Thymus (tissue), 11 donors: Measurements from ENCODE around the gene ADCY10. TPM values are rescaled to one million over a fixed set of nuclear protein-coding genes. Genes with fewer than 3 reads are reported as not detected.
"Not testable (repeated sequence)": the region's sequence is repeated elsewhere in the genome, so short reads cannot be mapped to it uniquely, and the experiment has no call there.

Experiments
- DNase-seq, 9 donors: peaks; one replicate each; pipeline ENCODE4 v3.0.0-alpha.2; 2013; ENCODE audit warnings: low spot score in 9 of 9, low read depth in 6 of 9, missing footprints in 1 of 9
- H3K27ac ChIP-seq, 2 donors: one replicate each; pipeline ENCODE4 v1.5.1; 2013; ENCODE audit warnings: control low read depth in 1 of 2, low read depth in 1 of 2, low read length in 1 of 2, mild to moderate bottlenecking in 1 of 2, moderate library complexity in 1 of 2
- H3K27me3 ChIP-seq, 2 donors: one replicate each; pipeline ENCODE4 v1.5.1; 2013; ENCODE audit warnings: low read length in 1 of 2; ENCODE audit not compliant: control insufficient read depth in 2 of 2, insufficient read depth in 1 of 2
- H3K36me3 ChIP-seq, 2 donors: one replicate each; pipeline ENCODE4 v1.5.1; 2013; ENCODE audit warnings: low read length in 1 of 2, mild to moderate bottlenecking in 1 of 2, moderate library complexity in 1 of 2; ENCODE audit not compliant: control insufficient read depth in 2 of 2, insufficient read depth in 2 of 2
- H3K4me1 ChIP-seq, 2 donors: one replicate each; pipeline ENCODE4 v1.5.1; 2013; ENCODE audit warnings: low read length in 2 of 2; ENCODE audit not compliant: control insufficient read depth in 2 of 2, insufficient read depth in 2 of 2
- H3K4me3 ChIP-seq, 2 donors: one replicate each; pipeline ENCODE4 v1.5.1; 2013; ENCODE audit warnings: low read length in 2 of 2, control low read depth in 1 of 2, mild to moderate bottlenecking in 1 of 2
- H3K9me3 ChIP-seq, 2 donors: one replicate each; pipeline ENCODE4 v1.5.1; 2013; ENCODE audit warnings: low read length in 1 of 2, mild to moderate bottlenecking in 1 of 2; ENCODE audit not compliant: control insufficient read depth in 2 of 2, insufficient read depth in 1 of 2
- WGBS: extraction: QIAGEN DNeasy Blood & Tissue Kit; methylation state at CpG from one replicate; pipeline ENCODE4 v1.1.7; 2013; 5-methylcytosine and 5-hydroxymethylcytosine counted together
- polyA plus RNA-seq: library from polyadenylated mRNA; stranded (reverse); fragments of 200-250 nt; gene quantifications from one replicate; pipeline ENCODE4 v1.2.3, GENCODE V29; 2013
- total RNA-seq: library from RNA; stranded (reverse); fragments of 120-200 nt; gene quantifications from one replicate; pipeline ENCODE4 v1.2.4, GENCODE V29; 2013
- donor health status: healthy.

Gene ADCY10
- total and polyA plus RNA-seq, 2 donors, result 0.09 to 0.30 TPM

- Histone ChIP-seq H3K27ac (no peak overlapping the region), H3K4me1 (peaks cover 0 to 3% of the 10 kb centered on the region in 2 donors), H3K27me3 (no peaks in the 10 kb centered on the region), H3K36me3 (no peaks in the 10 kb centered on the region), H3K4me3 (no peak overlapping the region), H3K9me3 (no peaks in the 10 kb centered on the region)
- WGBS, result 97% methylated on average over 4 of the region's 4 CpGs
- no peak for DNase-seq
Observed at GRCh38 chr1:167900907-167901306, 13.0 kb downstream of the ADCY10 start.

GRCh38 chr1:167899253-167899681 is 14.7 kb downstream of the ADCY10 start:
- H3K9me3 ChIP-seq, result no peaks in the 10 kb centered on the region
- H3K36me3 ChIP-seq, result no peaks in the 10 kb centered on the region
- WGBS, result 97% methylated on average over 4 of the region's 4 CpGs
- H3K27me3 ChIP-seq, result no peaks in the 10 kb centered on the region
- DNase-seq, result no peak
- H3K4me3 ChIP-seq, result no peak overlapping the region
- H3K4me1 ChIP-seq, result no peaks in the 10 kb centered on the region
- no peak overlapping the region for H3K27ac ChIP-seq

DNA sequence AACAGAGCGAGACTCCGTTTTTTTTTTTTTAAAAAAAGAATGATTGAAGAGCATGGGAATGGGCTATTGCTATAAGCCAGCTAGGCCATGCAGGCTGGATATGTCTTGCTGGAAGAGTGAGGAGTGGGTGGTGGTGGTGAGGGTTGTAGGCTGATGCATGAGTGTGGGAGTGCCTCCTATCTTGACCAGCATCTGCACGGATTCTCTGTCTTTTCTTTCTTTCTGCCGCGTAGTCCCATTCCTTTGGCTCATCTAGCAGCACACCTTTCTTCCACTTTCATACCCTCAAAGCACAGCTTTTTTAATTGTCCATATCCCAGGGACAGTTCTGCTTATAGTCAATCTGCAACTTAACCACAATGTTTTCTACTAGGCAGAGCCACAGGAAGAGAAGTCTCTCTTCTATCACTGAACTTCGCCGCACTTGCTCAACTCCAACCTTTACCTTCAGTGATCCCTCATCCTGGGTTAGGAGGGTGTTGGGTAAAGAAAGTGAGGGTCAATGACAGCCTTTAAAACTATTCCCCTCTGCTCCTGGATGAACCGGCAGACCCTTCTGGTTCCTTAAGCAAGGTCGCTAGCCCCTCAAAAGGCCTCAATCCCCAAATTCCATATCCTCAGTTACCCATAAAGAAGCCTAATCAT is 15.2 kb downstream of the ADCY10 start:
- no peak overlapping the region for H3K27ac ChIP-seq
- H3K9me3 ChIP-seq, result no peaks in the 10 kb centered on the region
- no peak for DNase-seq
- no peaks in the 10 kb centered on the region for H3K4me1 ChIP-seq
- H3K4me3 ChIP-seq, result no peak overlapping the region
- no peaks in the 10 kb centered on the region for H3K36me3 ChIP-seq
- no peaks in the 10 kb centered on the region for H3K27me3 ChIP-seq
- WGBS, result 98% methylated on average over 9 of the region's 9 CpGs

DNA sequence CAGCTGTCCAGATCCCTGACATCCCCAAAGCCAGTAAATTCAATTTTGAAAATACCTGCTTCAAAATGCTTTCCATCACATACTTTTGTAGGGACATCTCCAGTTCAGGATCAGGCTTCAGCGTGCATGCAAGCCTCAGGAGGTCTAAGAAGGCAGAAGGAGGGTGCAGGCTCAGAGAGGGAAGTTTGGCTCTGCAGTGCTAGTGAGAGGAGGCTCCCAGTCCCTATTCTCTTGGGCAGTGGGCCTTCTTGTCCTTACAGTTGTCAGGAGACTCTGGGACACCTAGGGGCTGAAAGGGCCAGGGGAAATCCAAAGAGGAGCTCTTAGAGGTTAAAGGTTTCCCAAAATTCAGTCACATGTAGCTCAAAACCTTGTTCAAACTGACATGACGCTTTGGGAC is 20.1 kb downstream of the ADCY10 start:
- Histone ChIP-seq H3K4me3 (no peak overlapping the region), H3K9me3 (no peaks in the 10 kb centered on the region), H3K27me3 (no peaks in the 10 kb centered on the region), H3K27ac (no peak overlapping the region), H3K36me3 (no peaks in the 10 kb centered on the region), H3K4me1 (no peaks in the 10 kb centered on the region)
- WGBS, result 98% methylated on average over 2 of the region's 2 CpGs
- DNase-seq, result no peak

GRCh38 chr1:167890400-167890799 is 23.5 kb downstream of the ADCY10 start:
- no peak for DNase-seq
- Histone ChIP-seq H3K36me3 (no peaks in the 10 kb centered on the region), H3K27me3 (no peaks in the 10 kb centered on the region), H3K4me3 (no peak overlapping the region), H3K27ac (no peak overlapping the region), H3K4me1 (no peaks in the 10 kb centered on the region), H3K9me3 (no peaks in the 10 kb centered on the region)

GRCh38 chr1:167887187-167887586 is 26.7 kb downstream of the ADCY10 start:
- DNase-seq, H3K4me3 ChIP-seq, H3K27ac ChIP-seq, H3K36me3 ChIP-seq, H3K4me1 ChIP-seq, H3K27me3 ChIP-seq, H3K9me3 ChIP-seq: not testable (repeated sequence)
- 95% methylated on average over 2 of the region's 2 CpGs for WGBS

GRCh38 chr1:167882376-167882775 is 31.6 kb downstream of the ADCY10 start:
- Histone ChIP-seq H3K4me1 (no peaks in the 10 kb centered on the region), H3K4me3 (no peak overlapping the region), H3K9me3 (no peaks in the 10 kb centered on the region), H3K36me3 (no peaks in the 10 kb centered on the region), H3K27me3 (no peaks in the 10 kb centered on the region), H3K27ac (no peak overlapping the region)
- 91% methylated on average over 8 of the region's 8 CpGs for WGBS
- no peak for DNase-seq

DNA sequence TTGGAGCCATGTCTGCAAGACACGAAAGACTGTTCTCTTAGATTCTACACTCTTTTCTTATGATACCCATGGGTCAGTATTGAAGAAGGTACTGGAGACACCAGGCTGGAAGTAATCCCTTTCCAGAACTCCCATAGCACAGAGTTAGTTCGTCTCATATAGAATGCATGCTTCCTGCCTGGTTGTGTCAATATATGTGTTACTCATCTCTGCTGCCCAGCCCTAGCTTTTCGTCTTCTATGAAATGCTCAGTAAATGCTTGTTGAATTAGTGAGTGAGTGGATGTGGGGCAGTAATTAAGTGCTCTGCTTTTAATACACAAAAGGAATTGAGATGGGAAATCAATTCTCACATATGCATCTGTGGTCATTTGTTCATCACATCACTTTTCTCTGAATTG is 32.1 kb downstream of the ADCY10 start:
- Histone ChIP-seq H3K27ac (no peak overlapping the region), H3K4me3 (no peak overlapping the region), H3K27me3 (no peaks in the 10 kb centered on the region), H3K36me3 (no peaks in the 10 kb centered on the region), H3K4me1 (no peaks in the 10 kb centered on the region), H3K9me3 (no peaks in the 10 kb centered on the region)
- WGBS, result 98% methylated on average over 3 of the region's 3 CpGs
- no peak for DNase-seq

DNA sequence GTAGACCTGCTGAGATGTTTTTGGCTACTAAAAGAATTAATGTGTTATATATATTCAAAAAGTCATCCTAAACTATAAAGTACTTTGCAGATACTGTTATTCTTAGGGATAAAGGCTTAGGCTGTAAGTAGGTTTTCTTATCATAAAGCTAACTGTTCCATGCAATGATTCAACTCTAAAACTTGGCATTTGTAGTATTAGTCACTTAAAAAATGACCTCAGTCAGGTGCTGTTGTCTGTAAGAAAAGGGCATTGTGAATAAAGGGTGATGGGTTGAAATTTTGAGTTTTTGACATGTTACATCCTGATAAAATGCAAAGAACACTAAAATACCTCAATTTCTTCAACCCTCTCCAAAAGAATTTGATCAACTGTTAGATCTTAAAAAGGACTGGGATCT is 32.9 kb downstream of the ADCY10 start:
- H3K27ac ChIP-seq, result no peak overlapping the region
- no peaks in the 10 kb centered on the region for H3K9me3 ChIP-seq
- H3K4me3 ChIP-seq, result no peak overlapping the region
- no peaks in the 10 kb centered on the region for H3K27me3 ChIP-seq
- DNase-seq, result no peak
- H3K4me1 ChIP-seq, result no peaks in the 10 kb centered on the region
- no peaks in the 10 kb centered on the region for H3K36me3 ChIP-seq

- no peaks in the 10 kb centered on the region for H3K27me3 ChIP-seq
- H3K4me1 ChIP-seq, result no peaks in the 10 kb centered on the region
- H3K9me3 ChIP-seq, result no peaks in the 10 kb centered on the region
- 96% methylated on average over 3 of the region's 3 CpGs for WGBS
- H3K36me3 ChIP-seq, result no peaks in the 10 kb centered on the region
- no peak overlapping the region for H3K4me3 ChIP-seq
- no peak for DNase-seq
- H3K27ac ChIP-seq, result no peak overlapping the region
Observed at GRCh38 chr1:167880580-167881021, 33.3 kb downstream of the ADCY10 start.
